ENCODE results near the gene FKBP14. TPM values are rescaled to one million over a fixed set of nuclear protein-coding genes. Genes with fewer than 3 reads are reported as not detected.
"Not testable (repeated sequence)": the region's sequence is repeated elsewhere in the genome, so short reads cannot be mapped to it uniquely, and the experiment has no call there.

FKBP14 gene
- total RNA-seq, 1 donor from 2014 or later, result 35.9 TPM

- peaks cover 33% of the 10 kb centered on the region for H3K36me3 Mint-ChIP-seq (ENCODE audit: unreplicated experiment)
- DNase-seq (ENCODE audit: extremely low spot score, unreplicated experiment); H3K4me3 Mint-ChIP-seq (ENCODE audit: unreplicated experiment); H3K27ac Mint-ChIP-seq (ENCODE audit: unreplicated experiment); H3K9me3 Mint-ChIP-seq (ENCODE audit: unreplicated experiment); H3K27me3 Mint-ChIP-seq (ENCODE audit: unreplicated experiment); H3K4me1 Mint-ChIP-seq (ENCODE audit: unreplicated experiment): not testable (repeated sequence)
- peak; percentile 61 for TF ChIP-seq CTCF (IDR thresholded peaks at IDR 0.05)
Measured at GRCh38 chr7:30061786-30062185, 35.3 kb upstream of the FKBP14 start.

- Mint-ChIP-seq H3K27me3 (ENCODE audit: unreplicated experiment) (no peaks in the 10 kb centered on the region), H3K4me3 (ENCODE audit: unreplicated experiment) (no peak overlapping the region), H3K9me3 (ENCODE audit: unreplicated experiment) (peaks cover 8% of the 10 kb centered on the region), H3K36me3 (ENCODE audit: unreplicated experiment) (peaks cover 38% of the 10 kb centered on the region), H3K4me1 (ENCODE audit: unreplicated experiment) (peaks cover 4% of the 10 kb centered on the region), H3K27ac (ENCODE audit: unreplicated experiment) (no peak overlapping the region)
- DNase-seq (ENCODE audit: extremely low spot score, unreplicated experiment), result no peak
- no peak for TF ChIP-seq CTCF (IDR thresholded peaks at IDR 0.05)
Measured at GRCh38 chr7:30057741-30058140, 31.2 kb upstream of the FKBP14 start.

GRCh38 chr7:30053068-30053467, 26.6 kb upstream of the FKBP14 start:
- peaks cover 4% of the 10 kb centered on the region for H3K9me3 Mint-ChIP-seq (ENCODE audit: unreplicated experiment)
- no peak overlapping the region for H3K4me3 Mint-ChIP-seq (ENCODE audit: unreplicated experiment)
- H3K36me3 Mint-ChIP-seq (ENCODE audit: unreplicated experiment), result peaks cover 50% of the 10 kb centered on the region
- no peaks in the 10 kb centered on the region for H3K27me3 Mint-ChIP-seq (ENCODE audit: unreplicated experiment)
- H3K4me1 Mint-ChIP-seq (ENCODE audit: unreplicated experiment), result no peaks in the 10 kb centered on the region
- DNase-seq (ENCODE audit: extremely low spot score, unreplicated experiment), result no peak
- H3K27ac Mint-ChIP-seq (ENCODE audit: unreplicated experiment), result no peak overlapping the region
- TF ChIP-seq CTCF (IDR thresholded peaks at IDR 0.05), result no peak

GRCh38 chr7:30049173-30049572, 22.7 kb upstream of the FKBP14 start:
- H3K27me3 Mint-ChIP-seq (ENCODE audit: unreplicated experiment), result no peaks in the 10 kb centered on the region
- no peaks in the 10 kb centered on the region for H3K9me3 Mint-ChIP-seq (ENCODE audit: unreplicated experiment)
- no peak overlapping the region for H3K27ac Mint-ChIP-seq (ENCODE audit: unreplicated experiment)
- no peak for DNase-seq (ENCODE audit: extremely low spot score, unreplicated experiment)
- peaks cover 55% of the 10 kb centered on the region for H3K36me3 Mint-ChIP-seq (ENCODE audit: unreplicated experiment)
- H3K4me1 Mint-ChIP-seq (ENCODE audit: unreplicated experiment), result no peaks in the 10 kb centered on the region
- no peak overlapping the region for H3K4me3 Mint-ChIP-seq (ENCODE audit: unreplicated experiment)
- TF ChIP-seq CTCF (IDR thresholded peaks at IDR 0.05), result no peak

- no peak for DNase-seq (ENCODE audit: extremely low spot score, unreplicated experiment)
- Mint-ChIP-seq H3K4me3 (ENCODE audit: unreplicated experiment) (no peak overlapping the region), H3K9me3 (ENCODE audit: unreplicated experiment) (no peaks in the 10 kb centered on the region), H3K27ac (ENCODE audit: unreplicated experiment) (no peak overlapping the region), H3K4me1 (ENCODE audit: unreplicated experiment) (no peaks in the 10 kb centered on the region), H3K27me3 (ENCODE audit: unreplicated experiment) (no peaks in the 10 kb centered on the region), H3K36me3 (ENCODE audit: unreplicated experiment) (peaks cover 53% of the 10 kb centered on the region)
- TF ChIP-seq CTCF (IDR thresholded peaks at IDR 0.05), result no peak
Measured at GRCh38 chr7:30048582-30048981, 22.1 kb upstream of the FKBP14 start.
